ENCODE results near the gene NDUFA9.

DNA sequence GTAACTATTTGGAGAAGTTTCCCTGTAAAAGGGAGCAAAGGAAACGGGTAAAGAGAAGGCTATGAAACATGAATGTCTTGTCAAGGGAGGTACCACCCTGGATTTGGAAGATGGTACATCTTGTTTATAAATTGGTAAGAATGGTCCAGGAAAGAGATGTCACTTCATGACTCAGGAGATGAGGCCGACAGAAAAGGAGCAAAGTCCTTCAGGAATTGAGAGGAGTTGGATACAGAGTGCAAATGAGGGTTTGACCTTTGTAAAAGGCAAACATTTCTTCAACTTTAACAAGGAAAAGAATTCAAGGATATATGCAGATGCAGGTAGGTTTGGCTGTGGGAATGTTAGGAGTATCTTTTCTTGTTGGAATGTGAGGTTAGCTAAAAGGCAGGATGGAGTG lies 30.8 kb downstream of the NDUFA9 start:
- TF ChIP-seq, protein P1, sequence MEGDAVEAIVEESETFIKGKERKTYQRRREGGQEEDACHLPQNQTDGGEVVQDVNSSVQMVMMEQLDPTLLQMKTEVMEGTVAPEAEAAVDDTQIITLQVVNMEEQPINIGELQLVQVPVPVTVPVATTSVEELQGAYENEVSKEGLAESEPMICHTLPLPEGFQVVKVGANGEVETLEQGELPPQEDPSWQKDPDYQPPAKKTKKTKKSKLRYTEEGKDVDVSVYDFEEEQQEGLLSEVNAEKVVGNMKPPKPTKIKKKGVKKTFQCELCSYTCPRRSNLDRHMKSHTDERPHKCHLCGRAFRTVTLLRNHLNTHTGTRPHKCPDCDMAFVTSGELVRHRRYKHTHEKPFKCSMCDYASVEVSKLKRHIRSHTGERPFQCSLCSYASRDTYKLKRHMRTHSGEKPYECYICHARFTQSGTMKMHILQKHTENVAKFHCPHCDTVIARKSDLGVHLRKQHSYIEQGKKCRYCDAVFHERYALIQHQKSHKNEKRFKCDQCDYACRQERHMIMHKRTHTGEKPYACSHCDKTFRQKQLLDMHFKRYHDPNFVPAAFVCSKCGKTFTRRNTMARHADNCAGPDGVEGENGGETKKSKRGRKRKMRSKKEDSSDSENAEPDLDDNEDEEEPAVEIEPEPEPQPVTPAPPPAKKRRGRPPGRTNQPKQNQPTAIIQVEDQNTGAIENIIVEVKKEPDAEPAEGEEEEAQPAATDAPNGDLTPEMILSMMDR (IDR thresholded peaks at IDR 0.05) = no peak
- TF ChIP-seq POLR2A (IDR thresholded peaks at IDR 0.05) = no peak
